Measurements from ENCODE around the gene TMEM53. TPM values are rescaled to one million over a fixed set of nuclear protein-coding genes. Genes with fewer than 3 reads are reported as not detected.
"Not testable (repeated sequence)": the region's sequence is repeated elsewhere in the genome, so short reads cannot be mapped to it uniquely, and the experiment has no call there.

The TMEM53 gene
- polyA plus RNA-seq, 3 donors = 12.7 to 12.9 (median 12.8) TPM

- DNase-seq (ENCODE audit: low read depth in 3 of 3, low spot score in 2 of 3) = not testable (repeated sequence)
These were observed 25.1 kb upstream of the TMEM53 start for GRCh38 chr1:44699375-44699774.

- no peak for DNase-seq (ENCODE audit: low read depth in 3 of 3, low spot score in 2 of 3)
These were observed 23.9 kb upstream of the TMEM53 start for GRCh38 chr1:44698138-44698537.

GRCh38 chr1:44696789-44697345, 22.6 kb upstream of the TMEM53 start:
- DNase-seq (ENCODE audit: low read depth in 3 of 3, low spot score in 2 of 3) = no peak

GRCh38 chr1:44696101-44696500, 21.8 kb upstream of the TMEM53 start:
- no peak for DNase-seq (ENCODE audit: low read depth in 3 of 3, low spot score in 2 of 3)

GRCh38 chr1:44695671-44696070, 21.4 kb upstream of the TMEM53 start:
- DNase-seq (ENCODE audit: low read depth in 3 of 3, low spot score in 2 of 3) = no peak

GRCh38 chr1:44694863-44695478, 20.7 kb upstream of the TMEM53 start:
- DNase-seq (ENCODE audit: low read depth in 3 of 3, low spot score in 2 of 3) = no peak

- DNase-seq (ENCODE audit: low read depth in 3 of 3, low spot score in 2 of 3) = no peak
These were observed 19.6 kb upstream of the TMEM53 start for GRCh38 chr1:44693900-44694299.

- DNase-seq (ENCODE audit: low read depth in 3 of 3, low spot score in 2 of 3) = no peak
These were observed 18.9 kb upstream of the TMEM53 start for GRCh38 chr1:44693159-44693558.

- no peak for DNase-seq (ENCODE audit: low read depth in 3 of 3, low spot score in 2 of 3)
These were observed 15.1 kb upstream of the TMEM53 start for GRCh38 chr1:44689447-44689765.

- no peak for DNase-seq (ENCODE audit: low read depth in 3 of 3, low spot score in 2 of 3)
These were observed 14.6 kb upstream of the TMEM53 start for GRCh38 chr1:44688760-44689446.

GRCh38 chr1:44685881-44686280, 11.6 kb upstream of the TMEM53 start:
- DNase-seq (ENCODE audit: low read depth in 3 of 3, low spot score in 2 of 3) = no peak

- no peak for DNase-seq (ENCODE audit: low read depth in 3 of 3, low spot score in 2 of 3)
These were observed 10.9 kb upstream of the TMEM53 start for GRCh38 chr1:44685218-44685617.

- no peak for DNase-seq (ENCODE audit: low read depth in 3 of 3, low spot score in 2 of 3)
These were observed 10.2 kb upstream of the TMEM53 start for GRCh38 chr1:44684525-44684924.

- DNase-seq (ENCODE audit: low read depth in 3 of 3, low spot score in 2 of 3) = no peak
These were observed 8.6 kb upstream of the TMEM53 start for GRCh38 chr1:44682883-44683265.

GRCh38 chr1:44681905-44682882, 7.9 kb upstream of the TMEM53 start:
- no peak for DNase-seq (ENCODE audit: low read depth in 3 of 3, low spot score in 2 of 3)

- DNase-seq (ENCODE audit: low read depth in 3 of 3, low spot score in 2 of 3) = no peak
These were observed 5.2 kb upstream of the TMEM53 start for GRCh38 chr1:44679468-44679867.

GRCh38 chr1:44678626-44679025, 4.3 kb upstream of the TMEM53 start:
- DNase-seq (ENCODE audit: low read depth in 3 of 3, low spot score in 2 of 3) = no peak

GRCh38 chr1:44678120-44678519, 3.8 kb upstream of the TMEM53 start:
- no peak for DNase-seq (ENCODE audit: low read depth in 3 of 3, low spot score in 2 of 3)

GRCh38 chr1:44677201-44677766, 3.0 kb upstream of the TMEM53 start:
- DNase-seq (ENCODE audit: low read depth in 3 of 3, low spot score in 2 of 3) = no peak

- no peak for DNase-seq (ENCODE audit: low read depth in 3 of 3, low spot score in 2 of 3)
These were observed 2.4 kb upstream of the TMEM53 start for GRCh38 chr1:44676484-44677200.

Data from right renal cortex interstitium (tissue), 3 donors.